ENCODE measurements around the gene FGF3. TPM values are rescaled to one million over a fixed set of nuclear protein-coding genes. Genes with fewer than 3 reads are reported as not detected.
"Not testable (repeated sequence)": the region's sequence is repeated elsewhere in the genome, so short reads cannot be mapped to it uniquely, and the experiment has no call there.

FGF3 gene
- total RNA-seq, 1 donor from 2014 or later = not detected

DNA sequence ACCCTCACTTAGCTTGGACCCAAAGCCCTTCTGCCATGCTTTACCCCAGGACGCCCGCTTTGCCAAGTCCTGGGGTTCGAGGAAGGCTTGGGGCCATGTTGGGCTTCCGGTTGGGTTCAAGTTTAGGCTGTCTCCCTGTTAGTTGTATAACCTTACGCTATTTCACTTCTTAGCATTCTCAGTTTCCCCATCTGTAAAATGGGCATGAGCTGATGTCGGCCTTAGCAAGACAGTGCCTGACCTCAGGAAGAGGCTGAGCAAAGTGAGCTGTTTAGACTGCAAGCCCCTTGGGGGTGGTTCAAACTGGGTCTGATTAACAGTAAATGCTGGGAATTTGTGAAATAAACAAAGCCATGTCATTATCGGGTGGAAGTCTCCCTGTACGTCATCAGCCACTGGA is 40.8 kb downstream of the FGF3 start:
- no peak overlapping the region for H3K4me3 Mint-ChIP-seq
- H3K4me1 Mint-ChIP-seq (ENCODE audit: low read depth) = no peaks in the 10 kb centered on the region
- intact Hi-C loops (cut with micrococcal nuclease) = loop anchor here (5.0 kb wide), 1 partner anchor 71 kb away; no protein-coding TSS in a partner anchor
- H3K27me3 Mint-ChIP-seq (ENCODE audit: insufficient read depth) = peaks cover 6% of the 10 kb centered on the region
- H3K27ac Mint-ChIP-seq = no peak overlapping the region
- H3K36me3 Mint-ChIP-seq (ENCODE audit: low read depth) = no peaks in the 10 kb centered on the region
- DNase-seq (ENCODE audit: low spot score) = no peak
- H3K9me3 Mint-ChIP-seq = no peaks in the 10 kb centered on the region

DNA sequence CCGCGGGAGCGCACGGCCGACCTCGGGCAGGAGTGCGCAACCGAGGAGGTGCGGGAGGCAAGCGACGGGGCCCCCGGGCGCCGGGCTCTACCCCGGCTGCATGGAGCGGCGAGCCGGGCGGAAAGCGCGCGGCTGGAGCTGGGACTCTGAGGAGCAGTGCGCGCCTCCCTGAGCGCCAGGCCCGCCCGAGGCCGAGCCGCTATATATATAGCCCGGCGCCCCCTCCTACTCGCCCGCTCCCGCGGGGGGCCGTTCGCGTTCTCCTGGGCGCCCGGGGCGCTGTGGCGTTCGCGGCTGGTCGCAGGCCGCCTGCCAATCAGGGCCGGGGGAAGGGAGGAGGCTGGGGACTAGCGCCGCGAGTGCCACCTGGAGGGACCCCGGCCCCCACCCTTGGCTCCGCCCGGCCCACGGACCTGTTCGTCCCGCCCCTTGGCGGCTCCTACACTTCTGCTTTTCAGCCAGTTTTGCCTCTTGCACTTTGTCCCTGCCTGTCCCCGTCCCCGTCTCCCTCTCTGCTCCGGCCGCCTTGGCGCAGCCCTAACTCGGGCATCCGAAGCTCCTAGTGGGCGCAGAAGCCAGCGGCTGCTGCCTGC is 44.0 kb downstream of the FGF3 start, which contains the start of gene FGF4:
Gene FGF4 (minus strand): TSS at position 179 of the 593 bp plus-strand sequence. CDS start 257 bp downstream, outside the sequence.
- H3K36me3 Mint-ChIP-seq (ENCODE audit: low read depth) = no peaks in the 10 kb centered on the region
- peaks cover 26% of the 10 kb centered on the region for H3K27me3 Mint-ChIP-seq (ENCODE audit: insufficient read depth)
- H3K27ac Mint-ChIP-seq = no peak within 1 kb of the TSS
- H3K4me1 Mint-ChIP-seq (ENCODE audit: low read depth) = no peaks in the 10 kb centered on the region
- intact Hi-C loops (cut with micrococcal nuclease) = loop anchor here (5.0 kb wide), 1 partner anchor 68 kb away; no protein-coding TSS in a partner anchor
- H3K4me3 Mint-ChIP-seq = no peak within 1 kb of the TSS
- no peak for DNase-seq (ENCODE audit: low spot score)
- no peaks in the 10 kb centered on the region for H3K9me3 Mint-ChIP-seq

DNA sequence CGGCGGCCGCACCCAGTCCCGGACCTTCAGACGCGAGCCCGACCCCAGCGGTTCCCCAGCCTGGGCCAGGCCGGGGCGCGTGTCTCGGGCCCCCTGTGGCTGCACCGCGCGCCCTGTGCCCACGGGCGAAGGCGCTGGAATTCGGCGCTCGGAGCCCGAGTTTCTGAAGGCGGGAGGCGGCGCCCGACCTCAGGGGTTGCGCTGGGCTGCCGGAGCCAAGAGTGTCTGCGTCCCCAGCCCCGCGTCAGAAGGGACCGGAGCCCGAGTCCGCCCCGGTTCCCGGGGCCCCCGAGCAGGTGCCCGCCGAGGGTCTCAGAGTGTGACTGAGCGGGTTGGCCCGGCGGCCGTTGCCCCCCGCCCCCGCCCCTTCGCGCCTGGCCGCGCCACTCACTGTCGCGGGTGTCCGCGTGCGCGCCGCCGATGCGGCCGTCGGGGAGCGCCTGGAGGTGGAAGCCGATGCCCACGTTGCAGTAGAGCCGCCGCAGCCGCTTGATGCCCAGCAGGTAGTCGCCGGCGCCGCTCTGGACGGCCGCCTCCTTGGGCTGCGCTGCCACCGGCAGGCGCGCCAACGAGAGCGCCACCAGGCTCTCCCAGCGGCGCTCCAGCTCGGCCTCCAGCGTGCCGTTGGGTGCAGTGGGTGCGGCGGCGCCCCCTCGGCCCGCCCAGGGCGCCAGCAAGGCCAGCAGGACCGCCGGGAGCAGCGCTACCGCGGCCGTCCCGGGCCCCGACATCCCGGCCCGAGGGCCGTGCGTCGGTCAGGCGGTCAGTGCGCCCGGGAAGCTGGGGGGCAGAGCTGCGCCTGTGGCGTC is 44.7 kb downstream of the FGF3 start:
- H3K27me3 Mint-ChIP-seq (ENCODE audit: insufficient read depth) = peaks cover 26% of the 10 kb centered on the region
- intact Hi-C loops (cut with micrococcal nuclease) = loop anchor here (5.0 kb wide), 1 partner anchor 67 kb away; no protein-coding TSS in a partner anchor
- no peak overlapping the region for H3K4me3 Mint-ChIP-seq
- no peak for DNase-seq (ENCODE audit: low spot score)
- H3K4me1 Mint-ChIP-seq (ENCODE audit: low read depth) = no peaks in the 10 kb centered on the region
- H3K9me3 Mint-ChIP-seq = no peaks in the 10 kb centered on the region
- no peaks in the 10 kb centered on the region for H3K36me3 Mint-ChIP-seq (ENCODE audit: low read depth)
- H3K27ac Mint-ChIP-seq = no peak overlapping the region

DNA sequence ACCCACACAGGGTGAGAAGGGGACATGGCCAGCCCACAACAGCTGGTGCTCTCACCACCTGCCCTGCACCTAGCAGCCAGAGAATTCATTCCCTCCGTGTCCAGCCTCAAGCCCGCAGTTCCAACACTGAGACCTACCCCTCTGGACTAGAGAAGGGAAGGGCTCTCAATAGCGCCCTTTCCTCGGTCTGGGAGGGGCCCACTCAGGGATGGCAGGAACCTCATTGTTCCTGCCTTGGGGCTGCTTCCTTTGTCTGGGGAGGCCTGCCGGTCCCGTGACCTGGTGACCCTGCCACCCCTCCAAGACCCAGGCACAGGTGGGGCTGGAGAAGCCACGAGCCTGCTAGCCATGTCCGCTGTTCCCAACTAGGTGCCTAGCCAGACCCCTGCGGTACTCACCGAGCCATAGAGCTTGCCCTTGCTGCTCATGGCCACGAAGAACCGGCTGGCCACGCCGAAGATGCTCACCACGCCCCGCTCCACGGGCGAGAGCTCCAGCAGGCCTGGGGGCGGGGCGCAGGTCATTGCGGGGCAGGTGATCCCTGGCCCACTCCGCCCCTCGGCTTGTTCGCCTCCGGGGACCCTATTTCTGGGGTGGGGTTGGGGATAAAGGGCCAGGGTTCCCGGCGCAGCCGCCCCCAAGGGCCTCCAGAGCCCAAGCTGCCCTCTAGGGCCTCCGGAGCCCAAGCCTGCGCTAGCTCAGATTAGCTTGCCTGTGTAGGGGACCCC is 45.4 kb downstream of the FGF3 start:
- Mint-ChIP-seq H3K4me1 (ENCODE audit: low read depth) (no peaks in the 10 kb centered on the region), H3K27me3 (ENCODE audit: insufficient read depth) (peaks cover 25% of the 10 kb centered on the region), H3K4me3 (no peak overlapping the region), H3K36me3 (ENCODE audit: low read depth) (no peaks in the 10 kb centered on the region), H3K27ac (no peak overlapping the region), H3K9me3 (no peaks in the 10 kb centered on the region)
- intact Hi-C loops (cut with micrococcal nuclease) = no loop called here
- DNase-seq (ENCODE audit: low spot score) = no peak

DNA sequence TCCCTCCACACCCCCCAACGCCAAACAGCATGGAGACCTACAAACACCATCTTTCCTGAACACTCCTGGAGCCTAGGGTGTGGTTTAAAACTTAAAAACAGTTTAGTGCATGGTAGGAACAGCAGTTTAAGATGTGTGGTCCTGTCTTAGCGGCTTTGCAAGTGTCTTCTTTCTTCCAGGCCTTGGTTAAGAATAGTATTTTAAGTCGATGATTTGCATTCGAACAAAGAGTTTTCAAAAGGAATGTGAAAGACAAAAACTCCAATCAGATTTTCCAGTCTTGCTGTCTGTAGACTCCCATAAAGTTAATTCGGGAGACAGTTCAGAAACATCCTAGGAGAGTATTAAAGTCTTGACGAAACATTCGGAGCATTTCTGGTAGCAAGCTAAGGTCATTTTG is 47.8 kb downstream of the FGF3 start:
- Mint-ChIP-seq H3K4me3 (no peak overlapping the region), H3K27ac (no peak overlapping the region), H3K4me1 (ENCODE audit: low read depth) (no peaks in the 10 kb centered on the region)

DNA sequence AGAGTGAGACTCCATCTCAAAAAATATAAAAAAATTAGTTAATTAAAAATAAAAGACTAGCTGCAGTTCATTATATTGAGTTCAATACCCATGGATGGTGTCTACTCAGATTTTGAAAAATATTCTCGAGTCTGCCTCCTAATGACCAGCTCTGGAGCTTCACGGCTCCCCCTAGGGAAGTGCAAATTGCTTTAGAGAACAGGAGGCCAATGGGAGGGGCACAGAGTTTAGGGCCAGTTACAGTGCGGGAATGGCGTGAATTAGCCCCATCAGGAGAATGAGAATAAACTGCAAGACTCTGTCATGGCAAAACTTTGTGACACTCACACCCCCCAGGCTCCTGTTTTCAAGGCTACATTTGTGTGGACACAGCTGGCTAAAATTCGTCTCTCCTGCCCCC is 48.7 kb downstream of the FGF3 start:
- no peaks in the 10 kb centered on the region for H3K4me1 Mint-ChIP-seq (ENCODE audit: low read depth)
- H3K27ac Mint-ChIP-seq = no peak overlapping the region
- H3K27me3 Mint-ChIP-seq (ENCODE audit: insufficient read depth) = peaks cover 22% of the 10 kb centered on the region
- no peak for DNase-seq (ENCODE audit: low spot score)
- H3K36me3 Mint-ChIP-seq (ENCODE audit: low read depth) = no peaks in the 10 kb centered on the region
- H3K9me3 Mint-ChIP-seq = no peaks in the 10 kb centered on the region
- intact Hi-C loops (cut with micrococcal nuclease) = no loop called here
- H3K4me3 Mint-ChIP-seq = no peak overlapping the region

More for the DNA sequence above, 47.8 kb downstream of the FGF3 start:
- H3K36me3 Mint-ChIP-seq (ENCODE audit: low read depth) = no peaks in the 10 kb centered on the region
- intact Hi-C loops (cut with micrococcal nuclease) = no loop called here
- peaks cover 22% of the 10 kb centered on the region for H3K27me3 Mint-ChIP-seq (ENCODE audit: insufficient read depth)
- no peaks in the 10 kb centered on the region for H3K9me3 Mint-ChIP-seq
- DNase-seq (ENCODE audit: low spot score) = no peak

DNA sequence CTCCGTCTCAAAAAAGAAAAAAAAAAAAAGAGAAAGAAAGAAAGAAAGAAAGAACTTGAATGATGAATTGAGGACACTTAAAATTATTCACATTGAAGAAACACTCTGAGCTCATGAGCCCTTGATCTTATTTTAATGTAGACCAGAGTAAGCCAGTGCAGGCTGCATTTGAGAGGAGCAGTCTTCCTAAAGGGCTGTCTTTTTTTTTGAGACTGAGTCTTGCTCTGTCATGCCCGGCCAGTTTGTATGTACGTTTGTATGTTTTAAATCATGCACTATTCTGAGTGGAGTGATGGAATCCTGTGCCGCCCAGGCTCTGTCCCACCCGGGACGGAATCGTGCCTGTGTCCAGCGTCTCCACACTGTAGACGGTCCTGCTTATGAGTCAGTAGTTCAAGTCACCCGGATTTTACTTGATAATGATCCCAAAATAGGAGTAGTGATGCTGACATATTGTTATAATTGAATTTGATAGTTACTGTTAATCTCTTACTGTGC is 53.7 kb downstream of the FGF3 start:
- intact Hi-C loops (cut with micrococcal nuclease) = no loop called here

DNA sequence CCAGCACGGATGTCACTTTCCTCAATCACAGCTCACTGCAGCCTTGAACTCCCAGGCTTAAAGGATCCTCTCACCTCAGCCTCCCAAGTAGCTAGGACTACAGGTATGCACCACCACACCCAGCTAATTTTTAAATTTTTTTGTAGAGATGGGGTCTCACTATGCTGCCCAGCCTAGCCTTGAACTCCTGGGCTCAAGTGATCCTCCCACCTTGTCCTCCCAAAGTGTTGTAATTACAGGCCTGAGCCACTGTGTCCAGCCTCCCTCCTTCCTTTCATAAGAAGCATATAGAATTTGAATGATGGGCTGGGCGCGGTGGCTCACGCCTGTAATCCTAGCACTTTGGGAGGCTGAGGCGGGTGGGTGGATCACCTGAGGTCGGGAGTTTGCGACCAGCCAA is 54.3 kb downstream of the FGF3 start:
- H3K9me3 Mint-ChIP-seq; DNase-seq (ENCODE audit: low spot score); H3K27ac Mint-ChIP-seq; H3K36me3 Mint-ChIP-seq (ENCODE audit: low read depth); intact Hi-C loops (cut with micrococcal nuclease); H3K27me3 Mint-ChIP-seq (ENCODE audit: insufficient read depth); H3K4me1 Mint-ChIP-seq (ENCODE audit: low read depth); H3K4me3 Mint-ChIP-seq: not testable (repeated sequence)

More for the DNA sequence above, 53.7 kb downstream of the FGF3 start:
- Mint-ChIP-seq H3K36me3 (ENCODE audit: low read depth) (no peaks in the 10 kb centered on the region), H3K9me3 (no peaks in the 10 kb centered on the region), H3K27ac (no peak overlapping the region), H3K4me1 (ENCODE audit: low read depth) (no peaks in the 10 kb centered on the region), H3K27me3 (ENCODE audit: insufficient read depth) (peaks cover 4% of the 10 kb centered on the region), H3K4me3 (no peak overlapping the region)
- no peak for DNase-seq (ENCODE audit: low spot score)

DNA sequence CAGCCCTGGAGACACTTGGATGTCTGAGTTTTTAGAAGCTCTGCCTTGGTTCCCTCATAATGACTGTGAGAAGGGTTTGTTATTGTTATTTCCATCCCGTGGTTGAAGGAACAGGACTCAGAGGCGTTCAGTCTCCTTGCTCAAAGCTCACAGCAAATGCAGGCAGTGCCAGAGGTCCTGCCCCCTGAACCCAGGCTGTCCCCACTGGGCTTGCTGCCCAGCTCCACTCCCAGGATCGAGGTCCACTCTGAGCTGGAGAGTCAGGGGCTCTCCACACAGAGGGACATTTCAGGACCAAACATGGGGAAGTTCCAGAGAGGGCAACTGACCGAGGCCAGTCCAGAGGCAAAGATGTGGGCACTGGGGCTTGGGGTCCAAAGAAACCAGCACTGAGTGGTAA is 58.9 kb downstream of the FGF3 start:
- no peak for DNase-seq (ENCODE audit: low spot score)
- Mint-ChIP-seq H3K4me3 (no peak overlapping the region), H3K36me3 (ENCODE audit: low read depth) (no peaks in the 10 kb centered on the region), H3K27me3 (ENCODE audit: insufficient read depth) (peaks cover 4% of the 10 kb centered on the region), H3K27ac (no peak overlapping the region), H3K4me1 (ENCODE audit: low read depth) (no peaks in the 10 kb centered on the region), H3K9me3 (no peaks in the 10 kb centered on the region)
- intact Hi-C loops (cut with micrococcal nuclease) = no loop called here

Other genes starting within 250 kb of the FGF3 start
- gene CCND1, start 178.3 kb downstream of the FGF3 start, total RNA-seq = 26.4 and 28.1 TPM in 2 replicates
- 28.1 and 32.1 TPM in 2 replicates for gene LTO1, start 144.1 kb downstream of the FGF3 start, total RNA-seq
- gene FGF19, start 115.4 kb downstream of the FGF3 start, total RNA-seq = not detected in 2 replicates
- not detected in 2 replicates for gene FGF4, start 44.1 kb downstream of the FGF3 start, total RNA-seq

Data from activated T-helper 1 cell treated with anti-CD3 and anti-CD28 coated beads, Interleukin-12 subunit alpha, Interleukin-12 subunit beta, Interleukin-2, Interleukin-4 antibody, amounts not matched to agents 30 ng/mL and 10 ng/mL and 1 ng/mL, durations not matched to agents 14 hours and 24 hours and 36 hours (primary cell).